Measurements from ENCODE around the gene RFFL. TPM values are rescaled to one million over a fixed set of nuclear protein-coding genes. Genes with fewer than 3 reads are reported as not detected.

Gene RFFL
- total RNA-seq, 2 experiments from 2014 or later, result 11.3 to 12.0 TPM

DNA sequence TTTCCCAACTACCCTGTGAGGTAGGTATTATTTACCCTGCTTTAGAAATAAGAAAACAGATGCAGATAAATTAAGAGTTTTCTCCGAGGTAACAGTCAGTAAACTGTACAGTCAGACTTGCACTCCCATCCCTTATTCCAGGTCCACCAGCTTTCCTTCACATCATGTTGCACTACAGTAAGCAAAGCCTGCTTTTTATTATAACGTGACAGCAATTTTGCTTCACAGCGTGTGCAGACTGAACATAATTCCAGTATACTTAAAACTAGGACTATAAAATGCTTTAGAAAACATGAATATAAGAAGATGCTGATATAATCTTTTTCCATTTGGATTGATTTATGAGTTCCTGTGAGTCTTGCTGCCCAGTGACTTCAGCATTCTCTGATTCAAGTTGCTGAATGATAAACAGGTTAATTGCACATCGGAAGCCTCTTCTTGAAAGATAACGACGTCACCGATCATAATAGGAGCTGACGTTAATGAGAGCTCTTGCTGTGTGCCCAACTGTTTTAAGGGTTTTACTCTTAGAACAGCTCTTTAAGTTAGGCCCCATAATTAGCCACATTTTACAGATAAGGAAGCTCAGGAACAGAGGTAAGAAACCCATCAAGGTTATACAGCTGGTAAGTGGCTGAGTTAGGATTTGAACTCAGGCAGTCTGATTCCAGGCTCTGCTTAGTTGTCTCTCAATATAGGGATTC, 81.8 kb downstream of the RFFL start:
- TF ChIP-seq, protein P1, sequence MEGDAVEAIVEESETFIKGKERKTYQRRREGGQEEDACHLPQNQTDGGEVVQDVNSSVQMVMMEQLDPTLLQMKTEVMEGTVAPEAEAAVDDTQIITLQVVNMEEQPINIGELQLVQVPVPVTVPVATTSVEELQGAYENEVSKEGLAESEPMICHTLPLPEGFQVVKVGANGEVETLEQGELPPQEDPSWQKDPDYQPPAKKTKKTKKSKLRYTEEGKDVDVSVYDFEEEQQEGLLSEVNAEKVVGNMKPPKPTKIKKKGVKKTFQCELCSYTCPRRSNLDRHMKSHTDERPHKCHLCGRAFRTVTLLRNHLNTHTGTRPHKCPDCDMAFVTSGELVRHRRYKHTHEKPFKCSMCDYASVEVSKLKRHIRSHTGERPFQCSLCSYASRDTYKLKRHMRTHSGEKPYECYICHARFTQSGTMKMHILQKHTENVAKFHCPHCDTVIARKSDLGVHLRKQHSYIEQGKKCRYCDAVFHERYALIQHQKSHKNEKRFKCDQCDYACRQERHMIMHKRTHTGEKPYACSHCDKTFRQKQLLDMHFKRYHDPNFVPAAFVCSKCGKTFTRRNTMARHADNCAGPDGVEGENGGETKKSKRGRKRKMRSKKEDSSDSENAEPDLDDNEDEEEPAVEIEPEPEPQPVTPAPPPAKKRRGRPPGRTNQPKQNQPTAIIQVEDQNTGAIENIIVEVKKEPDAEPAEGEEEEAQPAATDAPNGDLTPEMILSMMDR (IDR thresholded peaks at IDR 0.05), result peak; percentile 11
- H3K27ac Mint-ChIP-seq, result peak overlapping the region; percentile 89
- H3K4me1 Mint-ChIP-seq (ENCODE audit: low read depth), result peaks cover 45% of the 10 kb centered on the region
- H3K36me3 Mint-ChIP-seq (ENCODE audit: low read depth), result peaks cover 32% of the 10 kb centered on the region
- ChIA-PET CTCF (interaction anchor here (0.6 to 3.9 kb wide), 13 partner anchors 8 to 758 kb away, joined by 3 to 28 read pairs (median 4); partner anchors contain the start of gene RAD51D), POLR2A (interaction anchor here (0.7 to 6.3 kb wide), 17 partner anchors 9 to 597 kb away, joined by 3 to 51 read pairs (median 6); partner anchors contain the start of genes CCT6B, PEX12, RAD51D and RFFL)
- DNase-seq (no peak), ATAC-seq (no peak)
- intact Hi-C loops (cut with micrococcal nuclease), result loop anchor here (1.0 to 5.0 kb wide), 3 partner anchors 20 to 106 kb away; partner anchors contain the start of genes CCT6B, RFFL and ZNF830
- no peaks in the 10 kb centered on the region for H3K9me3 Mint-ChIP-seq
- H3K27me3 Mint-ChIP-seq, result no peaks in the 10 kb centered on the region
- H3K4me3 Mint-ChIP-seq, result peak overlapping the region; percentile 84

- intact Hi-C loops (cut with micrococcal nuclease), result loop anchor here (1.0 to 5.0 kb wide), 3 partner anchors 20 to 106 kb away; partner anchors contain the start of genes CCT6B, RFFL and ZNF830
- DNase-seq, result peak; percentile 84
- H3K4me3 Mint-ChIP-seq, result peak overlapping the region; percentile 94
- ChIA-PET CTCF (interaction anchor here (0.6 to 3.9 kb wide), 14 partner anchors 9 to 759 kb away, joined by 3 to 28 read pairs (median 3); partner anchors contain the start of gene RAD51D), POLR2A (interaction anchor here (0.7 to 6.3 kb wide), 19 partner anchors 8 to 598 kb away, joined by 3 to 51 read pairs (median 4); partner anchors contain the start of genes CCT6B, PEX12, RAD51D and RFFL)
- H3K9me3 Mint-ChIP-seq, result no peaks in the 10 kb centered on the region
- H3K27ac Mint-ChIP-seq, result peak overlapping the region; percentile 89
- no peaks in the 10 kb centered on the region for H3K27me3 Mint-ChIP-seq
- TF ChIP-seq, protein P1 (IDR thresholded peaks at IDR 0.05), result peak; percentile 47
- peak; percentile 87 for ATAC-seq
- peaks cover 45% of the 10 kb centered on the region for H3K4me1 Mint-ChIP-seq (ENCODE audit: low read depth)
- H3K36me3 Mint-ChIP-seq (ENCODE audit: low read depth), result peaks cover 24% of the 10 kb centered on the region
Measured at GRCh38 chr17:34980681-34981537, 82.6 kb downstream of the RFFL start.

- no peaks in the 10 kb centered on the region for H3K27me3 Mint-ChIP-seq
- intact Hi-C loops (cut with micrococcal nuclease), result loop anchor here (5.0 kb wide), 2 partner anchors 82 to 107 kb away; partner anchors contain the start of gene RFFL
- ATAC-seq (peak; percentile 78), DNase-seq (peak; percentile 96)
- H3K9me3 Mint-ChIP-seq, result no peaks in the 10 kb centered on the region
- ChIA-PET POLR2A (interaction anchor here (0.6 to 6.3 kb wide), 14 partner anchors 9 to 384 kb away, joined by 3 to 51 read pairs (median 6); partner anchors contain the start of genes CCT6B, RAD51D, RFFL and ZNF830), CTCF (interaction anchor here (0.6 to 3.9 kb wide), 6 partner anchors 11 to 560 kb away, joined by 3 to 28 read pairs (median 4); partner anchors contain the start of gene RAD51D)
- TF ChIP-seq, protein P1 (IDR thresholded peaks at IDR 0.05), result no peak
- H3K4me1 Mint-ChIP-seq (ENCODE audit: low read depth), result peaks cover 44% of the 10 kb centered on the region
- H3K27ac Mint-ChIP-seq, result peak within 1 kb of the TSS; percentile 97
- peaks cover 20% of the 10 kb centered on the region for H3K36me3 Mint-ChIP-seq (ENCODE audit: low read depth)
- H3K4me3 Mint-ChIP-seq, result peak within 1 kb of the TSS; percentile 94
Measured at GRCh38 chr17:34980353-34980680, 83.2 kb downstream of the RFFL start, which contains the start of gene LIG3. Gene LIG3 (plus strand): TSS chr17:34980512. CDS start chr17:34983006, 2,494 bp downstream.

DNA sequence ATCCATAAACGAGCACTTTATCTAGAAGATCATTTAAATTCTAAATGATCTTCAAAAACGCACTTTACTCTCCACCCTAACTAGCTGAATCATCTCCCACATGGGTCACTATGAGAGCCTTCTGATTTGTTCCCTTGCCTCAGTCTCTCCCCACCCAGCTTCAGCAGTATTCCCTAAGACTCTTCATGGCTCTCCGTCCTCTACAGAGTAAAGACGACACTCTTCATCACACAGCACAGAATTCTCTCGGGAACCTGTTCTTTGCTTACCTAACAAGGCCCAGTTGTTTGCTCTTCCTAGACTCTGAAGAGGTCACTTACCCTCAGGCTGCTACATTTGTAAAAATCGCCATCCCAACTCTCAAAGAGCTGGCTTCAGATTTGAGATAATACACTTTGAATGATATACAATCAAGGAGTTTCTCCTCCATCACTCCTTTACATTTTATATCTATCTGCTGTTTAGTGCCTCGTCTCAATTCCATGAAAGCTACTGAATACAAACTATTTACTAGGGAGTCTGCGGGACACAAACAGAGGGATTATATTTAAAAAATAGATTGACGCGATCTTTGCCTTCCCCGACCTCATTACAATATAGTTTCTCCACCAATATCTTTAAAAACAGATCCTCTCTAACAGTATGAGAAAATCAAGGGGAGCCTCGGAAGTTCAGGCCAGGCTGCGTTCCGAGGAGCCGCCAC, 83.7 kb downstream of the RFFL start:
- H3K36me3 Mint-ChIP-seq (ENCODE audit: low read depth), result peaks cover 17% of the 10 kb centered on the region
- no peak for ATAC-seq
- TF ChIP-seq, protein P1 (IDR thresholded peaks at IDR 0.05), result no peak
- H3K4me1 Mint-ChIP-seq (ENCODE audit: low read depth), result peaks cover 44% of the 10 kb centered on the region
- POLR2A ChIA-PET, result interaction anchor here (0.6 to 6.3 kb wide), 13 partner anchors 9 to 383 kb away, joined by 3 to 51 read pairs (median 6); partner anchors contain the start of genes CCT6B, RAD51D, RFFL and ZNF830
- peak overlapping the region; percentile 97 for H3K27ac Mint-ChIP-seq
- peak overlapping the region; percentile 94 for H3K4me3 Mint-ChIP-seq
- intact Hi-C loops (cut with micrococcal nuclease), result loop anchor here (5.0 kb wide), 2 partner anchors 82 to 108 kb away; partner anchors contain the start of gene RFFL
- DNase-seq, result no peak
- H3K9me3 Mint-ChIP-seq, result no peaks in the 10 kb centered on the region
- no peaks in the 10 kb centered on the region for H3K27me3 Mint-ChIP-seq
- CTCF ChIA-PET, result interaction anchor here (0.6 to 3.9 kb wide), 4 partner anchors 15 to 559 kb away, joined by 3 to 28 read pairs (median 3); partner anchors contain the start of gene RAD51D

All from activated CD8-positive, alpha-beta T cell treated with anti-CD3 and anti-CD28 coated beads for 36 hours (primary cell).